Thymus (tissue), 11 donors: ENCODE measurements around the gene HNF1A. TPM values are rescaled to one million over a fixed set of nuclear protein-coding genes. Genes with fewer than 3 reads are reported as not detected.
"Not testable (repeated sequence)": the region's sequence is repeated elsewhere in the genome, so short reads cannot be mapped to it uniquely, and the experiment has no call there.

Experiments
- DNase-seq, 9 donors: peaks; one replicate each; pipeline ENCODE4 v3.0.0-alpha.2; 2013; ENCODE audit warnings: low spot score in 9 of 9, low read depth in 6 of 9, missing footprints in 1 of 9
- H3K27ac ChIP-seq, 2 donors: one replicate each; pipeline ENCODE4 v1.5.1; 2013; ENCODE audit warnings: control low read depth in 1 of 2, low read depth in 1 of 2, low read length in 1 of 2, mild to moderate bottlenecking in 1 of 2, moderate library complexity in 1 of 2
- H3K27me3 ChIP-seq, 2 donors: one replicate each; pipeline ENCODE4 v1.5.1; 2013; ENCODE audit warnings: low read length in 1 of 2; ENCODE audit not compliant: control insufficient read depth in 2 of 2, insufficient read depth in 1 of 2
- H3K36me3 ChIP-seq, 2 donors: one replicate each; pipeline ENCODE4 v1.5.1; 2013; ENCODE audit warnings: low read length in 1 of 2, mild to moderate bottlenecking in 1 of 2, moderate library complexity in 1 of 2; ENCODE audit not compliant: control insufficient read depth in 2 of 2, insufficient read depth in 2 of 2
- H3K4me1 ChIP-seq, 2 donors: one replicate each; pipeline ENCODE4 v1.5.1; 2013; ENCODE audit warnings: low read length in 2 of 2; ENCODE audit not compliant: control insufficient read depth in 2 of 2, insufficient read depth in 2 of 2
- H3K4me3 ChIP-seq, 2 donors: one replicate each; pipeline ENCODE4 v1.5.1; 2013; ENCODE audit warnings: low read length in 2 of 2, control low read depth in 1 of 2, mild to moderate bottlenecking in 1 of 2
- H3K9me3 ChIP-seq, 2 donors: one replicate each; pipeline ENCODE4 v1.5.1; 2013; ENCODE audit warnings: low read length in 1 of 2, mild to moderate bottlenecking in 1 of 2; ENCODE audit not compliant: control insufficient read depth in 2 of 2, insufficient read depth in 1 of 2
- WGBS: extraction: QIAGEN DNeasy Blood & Tissue Kit; methylation state at CpG from one replicate; pipeline ENCODE4 v1.1.7; 2013; 5-methylcytosine and 5-hydroxymethylcytosine counted together
- polyA plus RNA-seq: library from polyadenylated mRNA; stranded (reverse); fragments of 200-250 nt; gene quantifications from one replicate; pipeline ENCODE4 v1.2.3, GENCODE V29; 2013
- total RNA-seq: library from RNA; stranded (reverse); fragments of 120-200 nt; gene quantifications from one replicate; pipeline ENCODE4 v1.2.4, GENCODE V29; 2013
- donor health status: healthy.

HNF1A gene
- total and polyA plus RNA-seq, 2 donors, result 0.09 TPM; not detected in 1

DNA sequence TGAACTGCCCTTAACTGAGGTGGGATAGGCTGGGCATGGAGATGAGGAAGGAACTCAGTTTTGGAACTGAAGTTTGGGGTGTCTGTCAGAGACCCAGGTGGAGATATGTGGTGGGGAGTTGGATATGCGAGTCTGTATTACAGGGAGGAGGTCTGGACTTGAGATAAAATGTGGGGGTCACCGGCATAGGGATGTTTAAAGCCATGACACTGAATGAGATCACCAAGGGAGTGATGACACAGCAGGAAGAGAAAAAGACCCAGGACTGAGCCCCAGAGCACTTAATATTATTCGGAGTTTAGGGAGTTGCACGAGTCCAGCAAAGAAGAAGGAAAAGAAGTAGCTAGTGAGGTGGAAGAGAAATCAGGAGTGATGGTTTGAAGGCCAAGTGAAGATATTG, 64.7 kb downstream of the HNF1A start:
- peaks cover 3 to 11% of the 10 kb centered on the region in 2 donors for H3K4me1 ChIP-seq
- H3K36me3 ChIP-seq, result no peaks in the 10 kb centered on the region
- WGBS, result 94% methylated on average over 4 of the region's 4 CpGs

DNA sequence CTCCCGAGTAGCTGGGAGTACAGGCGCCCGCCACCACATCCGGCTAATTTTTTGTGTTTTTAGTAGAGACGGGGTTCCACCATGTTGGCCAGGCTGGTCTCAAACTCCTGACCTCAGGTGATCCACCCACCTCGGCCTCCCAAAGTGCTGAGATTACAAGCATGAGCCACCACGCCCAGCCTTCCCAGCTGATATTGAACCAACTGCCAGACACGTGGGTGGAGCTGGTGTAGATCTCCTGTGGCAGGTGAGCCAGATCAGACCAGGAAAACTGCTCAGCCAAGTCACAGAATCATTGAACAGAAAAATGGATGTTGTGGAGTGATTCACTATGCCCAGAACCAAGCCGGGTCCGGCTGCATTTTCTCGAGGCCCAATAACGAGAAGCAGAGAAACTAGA, 69.1 kb downstream of the HNF1A start:
- H3K4me3 ChIP-seq, H3K9me3 ChIP-seq, DNase-seq, H3K4me1 ChIP-seq, H3K36me3 ChIP-seq, H3K27me3 ChIP-seq, H3K27ac ChIP-seq: not testable (repeated sequence)
- 97% methylated on average over 12 of the region's 12 CpGs for WGBS

More for the DNA sequence above, 64.7 kb downstream of the HNF1A start:
- Histone ChIP-seq H3K27me3 (no peaks in the 10 kb centered on the region), H3K27ac (no peak overlapping the region), H3K4me3 (no peak overlapping the region), H3K9me3 (no peaks in the 10 kb centered on the region)
- DNase-seq, result no peak

DNA sequence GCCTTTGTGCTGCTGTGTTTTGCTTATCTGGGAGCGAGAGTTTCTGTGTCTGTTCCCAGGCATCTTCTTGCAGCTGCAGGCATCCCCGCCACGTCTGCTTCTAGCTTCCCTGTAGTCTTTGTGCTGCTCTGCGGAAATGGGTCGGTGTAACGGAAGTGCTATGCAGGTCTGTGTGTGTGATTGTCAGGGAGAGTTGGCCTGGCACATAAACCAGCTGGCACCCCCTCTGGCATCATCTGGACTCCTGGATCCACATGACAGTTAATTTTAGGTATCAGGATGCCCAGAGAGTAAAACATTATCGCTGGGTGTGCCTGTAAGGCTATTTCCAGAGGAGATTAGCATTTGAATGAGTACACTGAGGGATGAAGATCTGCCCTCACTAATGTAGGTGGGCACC, 70.1 kb downstream of the HNF1A start:
- no peaks in the 10 kb centered on the region for H3K9me3 ChIP-seq
- no peaks in the 10 kb centered on the region for H3K27me3 ChIP-seq
- peak overlapping the region in 1 of 2 donors; percentile 7 for H3K27ac ChIP-seq
- no peaks in the 10 kb centered on the region for H3K4me1 ChIP-seq
- peak in 2 of 9 donors; percentile 3 to 39 for DNase-seq
- no peak overlapping the region for H3K4me3 ChIP-seq
- WGBS, result 83% methylated on average over 7 of the region's 7 CpGs
- no peaks in the 10 kb centered on the region for H3K36me3 ChIP-seq

DNA sequence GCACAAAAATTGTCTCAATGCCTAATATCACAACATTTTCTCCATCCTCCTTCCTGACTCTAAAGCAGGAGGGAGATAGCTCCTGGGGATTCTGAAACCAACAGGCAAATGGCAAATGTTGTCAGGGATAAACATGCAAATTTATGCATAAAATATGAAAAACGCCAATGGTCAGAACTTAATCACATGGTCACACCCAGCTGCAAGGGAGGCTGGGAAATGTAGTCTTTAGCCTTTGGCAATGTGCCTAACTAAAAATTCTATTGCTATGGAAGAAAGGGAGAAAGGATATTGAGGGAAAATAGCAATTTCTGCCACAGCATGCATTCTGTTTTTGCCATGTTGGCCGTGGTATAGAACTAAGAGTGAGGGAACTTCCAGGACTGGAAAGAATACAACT, 72.4 kb downstream of the HNF1A start:
- no peak overlapping the region for H3K27ac ChIP-seq
- 91% methylated on average over 2 of the region's 2 CpGs for WGBS
- no peaks in the 10 kb centered on the region for H3K27me3 ChIP-seq
- DNase-seq, result no peak
- H3K9me3 ChIP-seq, result no peaks in the 10 kb centered on the region
- H3K4me3 ChIP-seq, result no peak overlapping the region
- no peaks in the 10 kb centered on the region for H3K4me1 ChIP-seq
- H3K36me3 ChIP-seq, result no peaks in the 10 kb centered on the region

Other genes starting within 250 kb of the HNF1A start
- 10.9 TPM for gene SPPL3, start 74.2 kb upstream of the HNF1A start, total RNA-seq
- gene SPPL3, start 74.2 kb upstream of the HNF1A start, polyA plus RNA-seq, result 22.4 TPM
- gene C12orf43, start 37.9 kb downstream of the HNF1A start, total RNA-seq, result 10.3 TPM
- 10.1 TPM for gene C12orf43, start 37.9 kb downstream of the HNF1A start, polyA plus RNA-seq
- 6.3 TPM for gene OASL, start 60.7 kb downstream of the HNF1A start, total RNA-seq
- 5.7 TPM for gene OASL, start 60.7 kb downstream of the HNF1A start, polyA plus RNA-seq
- gene P2RX7, start 154.3 kb downstream of the HNF1A start, total RNA-seq, result 1.7 TPM
- gene P2RX7, start 154.3 kb downstream of the HNF1A start, polyA plus RNA-seq, result 2.3 TPM
- 14.4 TPM for gene P2RX4, start 231.6 kb downstream of the HNF1A start, total RNA-seq
- gene P2RX4, start 231.6 kb downstream of the HNF1A start, polyA plus RNA-seq, result 15.2 TPM